Measurements from ENCODE around the gene PPP1CB.

GRCh38 chr2:28710545-28710944 lies 41.1 kb upstream of the PPP1CB start:
- TF ChIP-seq, protein P1, sequence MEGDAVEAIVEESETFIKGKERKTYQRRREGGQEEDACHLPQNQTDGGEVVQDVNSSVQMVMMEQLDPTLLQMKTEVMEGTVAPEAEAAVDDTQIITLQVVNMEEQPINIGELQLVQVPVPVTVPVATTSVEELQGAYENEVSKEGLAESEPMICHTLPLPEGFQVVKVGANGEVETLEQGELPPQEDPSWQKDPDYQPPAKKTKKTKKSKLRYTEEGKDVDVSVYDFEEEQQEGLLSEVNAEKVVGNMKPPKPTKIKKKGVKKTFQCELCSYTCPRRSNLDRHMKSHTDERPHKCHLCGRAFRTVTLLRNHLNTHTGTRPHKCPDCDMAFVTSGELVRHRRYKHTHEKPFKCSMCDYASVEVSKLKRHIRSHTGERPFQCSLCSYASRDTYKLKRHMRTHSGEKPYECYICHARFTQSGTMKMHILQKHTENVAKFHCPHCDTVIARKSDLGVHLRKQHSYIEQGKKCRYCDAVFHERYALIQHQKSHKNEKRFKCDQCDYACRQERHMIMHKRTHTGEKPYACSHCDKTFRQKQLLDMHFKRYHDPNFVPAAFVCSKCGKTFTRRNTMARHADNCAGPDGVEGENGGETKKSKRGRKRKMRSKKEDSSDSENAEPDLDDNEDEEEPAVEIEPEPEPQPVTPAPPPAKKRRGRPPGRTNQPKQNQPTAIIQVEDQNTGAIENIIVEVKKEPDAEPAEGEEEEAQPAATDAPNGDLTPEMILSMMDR (IDR thresholded peaks at IDR 0.05), result no peak
- TF ChIP-seq EP300 (IDR thresholded peaks at IDR 0.05; ENCODE audit: low read depth) (no peak), POLR2A (IDR thresholded peaks at IDR 0.05) (no peak)

All from transverse colon (tissue), 3 donors.